ENCODE measurements around the gene AOC2.
"Not testable (repeated sequence)": the region's sequence is repeated elsewhere in the genome, so short reads cannot be mapped to it uniquely, and the experiment has no call there.

AOC2 gene

GRCh38 chr17:42853968-42854790 is 9.8 kb downstream of the AOC2 start:
- TF ChIP-seq GABPA (IDR thresholded peaks at IDR 0.05; ENCODE audit: low read depth) (no peak), REST (IDR thresholded peaks at IDR 0.05; ENCODE audit: insufficient replicate concordance, low read depth) (no peak), POLR2AphosphoS5 (IDR thresholded peaks at IDR 0.05; ENCODE audit: low read depth) (no peak), SPI1 (IDR thresholded peaks at IDR 0.05; ENCODE audit: borderline replicate concordance, low read depth) (no peak), CTCF (IDR thresholded peaks at IDR 0.05; ENCODE audit: insufficient read depth, low read length) (no peak)
- DNase-seq (ENCODE audit: low read depth in 1 of 2, low spot score in 1 of 2), result no peak
- H3K27me3 ChIP-seq (ENCODE audit: insufficient read depth, poor library complexity, severe bottlenecking), result no peaks in the 10 kb centered on the region
- H3K27ac ChIP-seq (replicated peaks), result no peak overlapping the region
- H3K4me3 ChIP-seq (replicated peaks; ENCODE audit: insufficient read depth, low read length), result no peak overlapping the region

- no peak overlapping the region for H3K4me3 ChIP-seq (replicated peaks; ENCODE audit: insufficient read depth, low read length)
- DNase-seq (ENCODE audit: low read depth in 1 of 2, low spot score in 1 of 2), result no peak
- TF ChIP-seq CTCF (IDR thresholded peaks at IDR 0.05; ENCODE audit: insufficient read depth, low read length) (no peak), SPI1 (IDR thresholded peaks at IDR 0.05; ENCODE audit: borderline replicate concordance, low read depth) (no peak), GABPA (IDR thresholded peaks at IDR 0.05; ENCODE audit: low read depth) (no peak)
- no peaks in the 10 kb centered on the region for H3K27me3 ChIP-seq (ENCODE audit: insufficient read depth, poor library complexity, severe bottlenecking)
- H3K27ac ChIP-seq (replicated peaks), result no peak overlapping the region
These were observed 10.7 kb downstream of the AOC2 start for GRCh38 chr17:42855048-42855596.

GRCh38 chr17:42856093-42856492 is 11.7 kb downstream of the AOC2 start:
- not testable (repeated sequence) for H3K27me3 ChIP-seq (ENCODE audit: insufficient read depth, poor library complexity, severe bottlenecking); H3K4me3 ChIP-seq (replicated peaks; ENCODE audit: insufficient read depth, low read length); H3K27ac ChIP-seq (replicated peaks); DNase-seq (ENCODE audit: low read depth in 1 of 2, low spot score in 1 of 2)

- not testable (repeated sequence) for H3K27me3 ChIP-seq (ENCODE audit: insufficient read depth, poor library complexity, severe bottlenecking); H3K4me3 ChIP-seq (replicated peaks; ENCODE audit: insufficient read depth, low read length); DNase-seq (ENCODE audit: low read depth in 1 of 2, low spot score in 1 of 2); H3K27ac ChIP-seq (replicated peaks)
These were observed 12.1 kb downstream of the AOC2 start for GRCh38 chr17:42856516-42856915.

- TF ChIP-seq SPI1 (IDR thresholded peaks at IDR 0.05; ENCODE audit: borderline replicate concordance, low read depth) (no peak), GABPA (IDR thresholded peaks at IDR 0.05; ENCODE audit: low read depth) (no peak), CTCF (IDR thresholded peaks at IDR 0.05; ENCODE audit: insufficient read depth, low read length) (no peak), REST (IDR thresholded peaks at IDR 0.05; ENCODE audit: insufficient replicate concordance, low read depth) (no peak), POLR2AphosphoS5 (IDR thresholded peaks at IDR 0.05; ENCODE audit: low read depth) (no peak)
- DNase-seq (ENCODE audit: low read depth in 1 of 2, low spot score in 1 of 2), result no peak
- Histone ChIP-seq H3K4me3 (replicated peaks; ENCODE audit: insufficient read depth, low read length) (no peak overlapping the region), H3K27ac (replicated peaks) (no peak overlapping the region), H3K27me3 (ENCODE audit: insufficient read depth, poor library complexity, severe bottlenecking) (no peaks in the 10 kb centered on the region)
These were observed 13.0 kb downstream of the AOC2 start for GRCh38 chr17:42857389-42857788.

All from HL-60 (cell line).